A549 (cell line): ENCODE results near the gene REEP3. TPM values are rescaled to one million over a fixed set of nuclear protein-coding genes. Genes with fewer than 3 reads are reported as not detected.

Source experiments
- ATAC-seq, 2 experiments: fragments of 200-7000 bp in 1 of 2; fragments of >200 bp in 1 of 2; cut with Nextera tagmentation in 1 of 2; cut with Tn5 transposase in 1 of 2; 3 replicates each; pipeline versions ENCODE4 v1.8.0 to v1.9.1; 2018 to 2020; ENCODE audit warnings: mild to moderate bottlenecking in 1 of 2, moderate library complexity in 1 of 2
- CTCF ChIA-PET: fragments of 300-600 bp; sonication (Branson Sonifier 250); formaldehyde crosslinking; extraction: SDS; loops from one replicate; lab custom pipeline; 2021; ENCODE audit warnings: antibody characterized with exemption, inconsistent platforms; lab: Yijun Ruan, JAX
- POLR2A ChIA-PET: fragments of 350-600 bp; formaldehyde crosslinking; extraction: SDS; loops from one replicate; lab custom pipeline; 2021; ENCODE audit warnings: antibody characterized with exemption, inconsistent platforms; lab: Yijun Ruan, JAX
- DNase-seq, 2 experiments: peaks; one replicate each; pipeline versions ENCODE4 v3.0.0 to v3.0.0-alpha.2; 2011 to 2016; ENCODE audit warnings: low read depth in 1 of 2, low spot score in 1 of 2
- FAIRE-seq: peaks from 2 replicates; lab custom pipeline; 2011; peaks lifted over from hg19 to GRCh38; lab: Jason Lieb, UNC
- H3K27ac ChIP-seq, 2 experiments: fragments of >200 bp; sonication (Bioruptor Twin); formaldehyde crosslinking; 3 replicates each; pipeline ENCODE4 v1.5.1; 2016 to 2017
- H3K4me1 ChIP-seq: fragments of >200 bp; sonication (Bioruptor Twin); formaldehyde crosslinking; 3 replicates; pipeline ENCODE4 v1.6.1; 2016
- H3K4me2 ChIP-seq: fragments of >200 bp; sonication (Bioruptor Twin); formaldehyde crosslinking; 3 replicates; pipeline ENCODE4 v1.6.1; 2016
- H3K4me3 ChIP-seq: fragments of >200 bp; sonication (Bioruptor Twin); formaldehyde crosslinking; 3 replicates; pipeline ENCODE4 v1.5.1; 2016
- H3K9me3 ChIP-seq: fragments of >200 bp; sonication (Bioruptor Twin); formaldehyde crosslinking; 3 replicates; pipeline ENCODE4 v1.6.1; 2016
- ATOH8 ChIP-seq: fragments of 250-450 bp; sonication (Bioruptor Pico); IDR thresholded peaks from 2 replicates; pipeline ENCODE4 v1.5.0; 2020; ENCODE audit warnings: low read depth, mild to moderate bottlenecking, moderate library complexity
- CBX2 ChIP-seq: fragments of 200-600 bp; sonication (generic); IDR thresholded peaks from 2 replicates; pipeline ENCODE4 v1.6.1; 2016; ENCODE audit warnings: low read depth, mild to moderate bottlenecking, borderline replicate concordance
- CBX8 ChIP-seq: fragments of 200-600 bp; sonication (generic); IDR thresholded peaks from 2 replicates; pipeline ENCODE4 v1.6.1; 2016
- CEBPB ChIP-seq, 2 experiments: fragments of >200 bp in 1 of 2; sonication (Bioruptor Twin) in 1 of 2; formaldehyde crosslinking in 1 of 2; IDR thresholded peaks; 2 replicates each; pipeline ENCODE4 v1.6.1; 2012 to 2016
- CHD2 ChIP-seq: fragments of 150-350 bp; IDR thresholded peaks from 2 replicates; pipeline ENCODE4 v1.6.1; 2014; ENCODE audit warnings: low read length; ENCODE audit not compliant: partially characterized antibody
- CHD4 ChIP-seq: fragments of 200-600 bp; sonication (generic); IDR thresholded peaks from 2 replicates; pipeline ENCODE4 v1.6.1; 2016; ENCODE audit warnings: antibody characterized with exemption, mild to moderate bottlenecking, borderline replicate concordance
- EHMT2 ChIP-seq: fragments of 200-600 bp; sonication (generic); IDR thresholded peaks from 2 replicates; pipeline ENCODE4 v1.6.1; 2016; ENCODE audit warnings: antibody characterized with exemption, low read depth, mild to moderate bottlenecking, moderate library complexity
- EP300 ChIP-seq, 2 experiments: fragments of >200 bp; sonication (Bioruptor Twin); formaldehyde crosslinking; IDR thresholded peaks; 2 replicates in 1 of 2; 3 replicates in 1 of 2; pipeline ENCODE4 v1.6.1; 2016 to 2017
- ESRRA ChIP-seq: fragments of 150-350 bp; IDR thresholded peaks from 2 replicates; pipeline ENCODE4 v1.6.1; 2014; ENCODE audit warnings: mild to moderate bottlenecking, low read length, borderline replicate concordance
- FOSL2 ChIP-seq, 2 experiments: fragments of 450-650 bp in 1 of 2; fragments of >200 bp in 1 of 2; sonication (Bioruptor Twin) in 1 of 2; formaldehyde crosslinking; IDR thresholded peaks; 2 replicates each; pipeline versions ENCODE4 v1.5.0 to v1.6.1; 2016 to 2020; ENCODE audit warnings: mild to moderate bottlenecking in 1 of 2, moderate library complexity in 1 of 2
- FOXS1 ChIP-seq: fragments of 250-450 bp; sonication (Bioruptor Pico); IDR thresholded peaks from 2 replicates; pipeline ENCODE4 v1.5.0; 2020; ENCODE audit warnings: mild to moderate bottlenecking, moderate library complexity
- GATA3 ChIP-seq: IDR thresholded peaks from 2 replicates; pipeline ENCODE4 v1.6.1; 2012; ENCODE audit warnings: borderline replicate concordance
- HES2 ChIP-seq: fragments of >200 bp; sonication (Bioruptor Twin); formaldehyde crosslinking; IDR thresholded peaks from 2 replicates; pipeline ENCODE4 v1.6.1; 2016
- JUN ChIP-seq, 2 experiments: fragments of >200 bp; sonication (Bioruptor Twin); formaldehyde crosslinking; IDR thresholded peaks; 2 replicates in 1 of 2; 3 replicates in 1 of 2; pipeline ENCODE4 v1.6.1; 2016 to 2017
- JUNB ChIP-seq: fragments of >200 bp; sonication (Bioruptor Twin); formaldehyde crosslinking; IDR thresholded peaks from 2 replicates; pipeline ENCODE4 v1.6.1; 2016
- KDM1A ChIP-seq: fragments of 200-600 bp; sonication (generic); IDR thresholded peaks from 2 replicates; pipeline ENCODE4 v1.6.1; 2016; ENCODE audit warnings: low read depth, mild to moderate bottlenecking
- MAFK ChIP-seq: fragments of 450-650 bp; IDR thresholded peaks from 2 replicates; pipeline ENCODE4 v1.6.1; 2014; ENCODE audit not compliant: partially characterized antibody
- NPAS2 ChIP-seq: fragments of 250-450 bp; sonication (Bioruptor Pico); IDR thresholded peaks from 2 replicates; pipeline ENCODE4 v1.8.0; 2022; ENCODE audit warnings: mild to moderate bottlenecking, moderate library complexity, borderline replicate concordance
- POLR2AphosphoS2 ChIP-seq: conservative IDR thresholded peaks from 2 replicates; pipeline ENCODE4 v1.6.1; 2012; ENCODE audit warnings: low read length, improper control_type of control experiment, inconsistent platforms
- RCOR1 ChIP-seq: fragments of 150-350 bp; IDR thresholded peaks from 2 replicates; pipeline ENCODE4 v1.6.1; 2014; ENCODE audit warnings: antibody characterized with exemption, low read length, low read depth
- REST ChIP-seq: fragments of 200-600 bp; sonication (generic); IDR thresholded peaks from 2 replicates; pipeline ENCODE4 v1.6.1; 2016; ENCODE audit warnings: antibody characterized with exemption, mild to moderate bottlenecking, moderate library complexity
- ZFP36 ChIP-seq: fragments of 450-650 bp; IDR thresholded peaks from 2 replicates; pipeline ENCODE4 v1.6.1; 2014; ENCODE audit warnings: borderline replicate concordance; ENCODE audit not compliant: partially characterized antibody
- WGBS: methylation state at CpG from one replicate; pipeline ENCODE4 v1.1.6; 2017; ENCODE audit errors: missing lambda C conversion rate; 5-methylcytosine and 5-hydroxymethylcytosine counted together
- polyA plus RNA-seq, 4 experiments: library from polyadenylated mRNA; depleted of rRNA in 3 of 4; stranded (reverse); fragments of >200 nt; fragmentation: RNase III in 1 of 4; extraction: RNeasy Plus Mini Kit Qiagen cat#74134 plus additional on column Dnase treatment in 1 of 4; gene quantifications; 2 replicates in 3 of 4; 3 replicates in 1 of 4; pipeline ENCODE4 v1.2.3, GENCODE V29; 2011 to 2017
- TF ChIP-seq, protein P1 (sequence below): IDR thresholded peaks from 2 replicates; pipeline ENCODE4 v1.6.1; 2012; ENCODE audit warnings: low read depth, borderline replicate concordance

REEP3 gene
- polyA plus RNA-seq, 2 of the 4 experiments (the other 2 are of a cell fraction), result 19.6 to 35.8 TPM

GRCh38 chr10:63474488-63474887 is 46.7 kb upstream of the REEP3 start:
- WGBS, result 97% methylated on average over 8 of the region's 8 CpGs
- ChIA-PET CTCF (no interaction called here), POLR2A (no interaction called here)
- ATAC-seq (no peak), DNase-seq (no peak), FAIRE-seq (no peak)
- H3K4me2 ChIP-seq, result no peak overlapping the region
- no peaks in the 10 kb centered on the region for H3K9me3 ChIP-seq
- H3K4me3 ChIP-seq, result no peak overlapping the region
- no peak overlapping the region for H3K27ac ChIP-seq
- peaks cover 14% of the 10 kb centered on the region; the same call in 2 of the 3 replicates for H3K4me1 ChIP-seq
- TF ChIP-seq ESRRA (no peak), CEBPB (IDR thresholded peaks at IDR 0.05) (peak; percentile 76 to 82; a peak in 3 of 4 replicates)

DNA sequence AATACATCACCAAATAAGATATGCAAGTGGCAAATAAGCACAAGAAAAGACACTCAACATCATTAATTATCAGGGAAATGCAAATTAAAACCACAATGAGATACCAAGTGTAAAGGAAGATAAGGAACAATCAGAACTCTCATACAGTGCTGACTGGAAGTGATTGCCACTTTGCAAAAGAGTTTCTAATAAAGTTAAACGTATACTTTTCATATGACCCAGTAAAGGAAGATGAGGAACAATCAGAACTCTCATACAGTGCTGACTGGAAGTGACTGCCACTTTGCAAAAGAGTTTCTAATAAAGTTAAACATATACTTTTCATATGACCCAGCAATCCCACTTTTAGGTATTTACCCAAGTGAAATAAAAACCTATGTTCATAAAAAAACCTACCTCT is 43.3 kb upstream of the REEP3 start:
- H3K4me3 ChIP-seq, result no peak overlapping the region
- no peak for FAIRE-seq
- ChIA-PET CTCF (interaction anchor here (0.7 to 1.1 kb wide), 2 partner anchors 143 to 260 kb away, joined by 3 to 4 read pairs; no protein-coding TSS in a partner anchor), POLR2A (no interaction called here)
- H3K9me3 ChIP-seq, result no peaks in the 10 kb centered on the region
- ATAC-seq, result no peak
- no peak for DNase-seq
- H3K4me1 ChIP-seq, result peaks cover 17% of the 10 kb centered on the region; the same call in 2 of the 3 replicates
- WGBS, result 59% methylated on average over 1 of the region's 1 CpG
- no peak overlapping the region for H3K27ac ChIP-seq
- H3K4me2 ChIP-seq, result no peak overlapping the region
- TF ChIP-seq ESRRA (no peak), FOSL2 (IDR thresholded peaks at IDR 0.05) (no peak), FOSL2 (CRISPR knock-in tag; IDR thresholded peaks at IDR 0.05) (no peak), FOXS1 (CRISPR knock-in tag) (no peak), ZFP36 (no peak), EP300 (IDR thresholded peaks at IDR 0.05) (no peak), EHMT2 (no peak)

DNA sequence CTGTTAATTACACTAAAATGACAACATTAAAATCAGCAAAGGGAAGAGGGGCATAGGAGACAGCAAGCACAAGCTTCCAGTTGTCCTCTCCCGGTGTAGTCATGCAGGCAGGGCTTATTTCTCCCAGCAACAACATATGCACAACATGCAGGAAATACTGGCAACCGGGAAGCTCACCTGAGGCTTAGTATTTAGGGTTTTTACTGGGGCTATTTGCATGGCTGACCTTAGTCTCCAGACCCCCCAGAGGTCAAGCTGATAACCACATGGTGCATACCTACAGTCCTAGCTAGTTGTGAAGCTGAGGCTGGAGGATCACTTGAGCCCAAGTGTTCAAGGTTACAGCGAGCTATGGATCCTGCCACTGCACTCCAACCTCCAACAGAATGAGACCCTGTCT is 42.6 kb upstream of the REEP3 start:
- ChIA-PET CTCF (interaction anchor here (0.5 to 1.1 kb wide), 2 partner anchors 13 to 261 kb away, joined by 3 read pairs; partner anchors contain the start of gene JMJD1C), POLR2A (no interaction called here)
- FAIRE-seq (no peak), DNase-seq (no peak), ATAC-seq (peak in 1 of 2 experiments; percentile 43; a peak in 1 of 6 replicates)
- Histone ChIP-seq H3K4me3 (no peak overlapping the region), H3K4me2 (no peak overlapping the region), H3K27ac (no peak overlapping the region), H3K4me1 (peaks cover 17% of the 10 kb centered on the region; the same call in 2 of the 3 replicates), H3K9me3 (no peaks in the 10 kb centered on the region)
- 67% methylated on average over 3 of the region's 3 CpGs for WGBS
- TF ChIP-seq ZFP36 (no peak), GATA3 (no peak), MAFK (no peak), KDM1A (no peak), CBX8 (no peak), FOSL2 (IDR thresholded peaks at IDR 0.05) (no peak), FOSL2 (CRISPR knock-in tag; IDR thresholded peaks at IDR 0.05) (no peak), HES2 (no peak), POLR2AphosphoS2 (no peak), RCOR1 (no peak), CBX2 (no peak), JUN (IDR thresholded peaks at IDR 0.05) (no peak), ATOH8 (no peak), JUNB (no peak), CHD2 (no peak), REST (no peak), CHD4 (no peak), NPAS2 (no peak)
- TF ChIP-seq, protein P1, sequence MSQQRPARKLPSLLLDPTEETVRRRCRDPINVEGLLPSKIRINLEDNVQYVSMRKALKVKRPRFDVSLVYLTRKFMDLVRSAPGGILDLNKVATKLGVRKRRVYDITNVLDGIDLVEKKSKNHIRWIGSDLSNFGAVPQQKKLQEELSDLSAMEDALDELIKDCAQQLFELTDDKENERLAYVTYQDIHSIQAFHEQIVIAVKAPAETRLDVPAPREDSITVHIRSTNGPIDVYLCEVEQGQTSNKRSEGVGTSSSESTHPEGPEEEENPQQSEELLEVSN, result no peak
